ENCODE data around the gene MAP4K3.

- TF ChIP-seq, protein P1, sequence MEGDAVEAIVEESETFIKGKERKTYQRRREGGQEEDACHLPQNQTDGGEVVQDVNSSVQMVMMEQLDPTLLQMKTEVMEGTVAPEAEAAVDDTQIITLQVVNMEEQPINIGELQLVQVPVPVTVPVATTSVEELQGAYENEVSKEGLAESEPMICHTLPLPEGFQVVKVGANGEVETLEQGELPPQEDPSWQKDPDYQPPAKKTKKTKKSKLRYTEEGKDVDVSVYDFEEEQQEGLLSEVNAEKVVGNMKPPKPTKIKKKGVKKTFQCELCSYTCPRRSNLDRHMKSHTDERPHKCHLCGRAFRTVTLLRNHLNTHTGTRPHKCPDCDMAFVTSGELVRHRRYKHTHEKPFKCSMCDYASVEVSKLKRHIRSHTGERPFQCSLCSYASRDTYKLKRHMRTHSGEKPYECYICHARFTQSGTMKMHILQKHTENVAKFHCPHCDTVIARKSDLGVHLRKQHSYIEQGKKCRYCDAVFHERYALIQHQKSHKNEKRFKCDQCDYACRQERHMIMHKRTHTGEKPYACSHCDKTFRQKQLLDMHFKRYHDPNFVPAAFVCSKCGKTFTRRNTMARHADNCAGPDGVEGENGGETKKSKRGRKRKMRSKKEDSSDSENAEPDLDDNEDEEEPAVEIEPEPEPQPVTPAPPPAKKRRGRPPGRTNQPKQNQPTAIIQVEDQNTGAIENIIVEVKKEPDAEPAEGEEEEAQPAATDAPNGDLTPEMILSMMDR (conservative IDR thresholded peaks at IDR 0.05; ENCODE audit: low read depth, low read length), result no peak
- TF ChIP-seq EZH2 (IDR thresholded peaks at IDR 0.05; ENCODE audit: borderline replicate concordance, low read depth, low read length, poor library complexity, severe bottlenecking), result no peak
These were observed 4.4 kb downstream of the MAP4K3 start for GRCh38 chr2:39432701-39433100.

All from A673 (cell line).